Cardiac muscle cell (in vitro differentiated cells and primary cell): ENCODE measurements around the gene MTURN. TPM values are rescaled to one million over a fixed set of nuclear protein-coding genes. Genes with fewer than 3 reads are reported as not detected.

Experiments
- polyA plus RNA-seq: library from polyadenylated mRNA; unstranded; fragments of >200 nt; fragmentation: Nextera tagmentation; extraction: Ambion mirVana; gene quantifications from 2 replicates; pipeline ENCODE4 v1.2.1, GENCODE V29; 2016
- total RNA-seq: library from RNA; depleted of rRNA; stranded (reverse); fragments of >200 nt; gene quantifications from 2 replicates; pipeline ENCODE4 v1.2.3, GENCODE V29; 2016

The MTURN gene
- total and polyA plus RNA-seq, 2 experiments from 2014 or later = 11.2 to 39.3 TPM

Other genes starting within 250 kb of the MTURN start
- gene SCRN1, start 145.2 kb upstream of the MTURN start, total RNA-seq = 35.7 and 48.2 TPM in 2 replicates
- gene SCRN1, start 145.2 kb upstream of the MTURN start, polyA plus RNA-seq = 34.3 and 44.4 TPM in 2 replicates
- gene FKBP14, start 108.3 kb upstream of the MTURN start, total RNA-seq = 8.1 and 15.3 TPM in 2 replicates
- 17.4 and 29.6 TPM in 2 replicates for gene FKBP14, start 108.3 kb upstream of the MTURN start, polyA plus RNA-seq
- 15.9 and 25.9 TPM in 2 replicates for gene PLEKHA8, start 106.6 kb upstream of the MTURN start, total RNA-seq
- gene PLEKHA8, start 106.6 kb upstream of the MTURN start, polyA plus RNA-seq = 16.8 and 23.2 TPM in 2 replicates
- gene ZNRF2, start 149.6 kb downstream of the MTURN start, total RNA-seq = 29.8 and 46.7 TPM in 2 replicates
- 18.6 and 29.5 TPM in 2 replicates for gene ZNRF2, start 149.6 kb downstream of the MTURN start, polyA plus RNA-seq